Raji (cell line): ENCODE measurements around the gene PRELID1.

Experiments
- POLR2A ChIP-seq: IDR thresholded peaks from 2 replicates; pipeline ENCODE4 v1.6.1; 2011; ENCODE audit warnings: low read depth, low read length, control low read depth; ENCODE audit not compliant: insufficient read depth

PRELID1 gene

GRCh38 chr5:177307544-177308363 is 4.2 kb downstream of the PRELID1 start:
- TF ChIP-seq POLR2A, result 0 out of 2 replicates have a peak, but pooled peaks have one; percentile 29

- TF ChIP-seq POLR2A, result no peak
These were observed 5.1 kb downstream of the PRELID1 start for GRCh38 chr5:177308740-177309139.

- no peak for TF ChIP-seq POLR2A
These were observed 6.0 kb downstream of the PRELID1 start for GRCh38 chr5:177309351-177310191.

GRCh38 chr5:177310332-177310731 is 6.7 kb downstream of the PRELID1 start:
- TF ChIP-seq POLR2A, result no peak

- peak; percentile 76 for TF ChIP-seq POLR2A
These were observed 7.3 kb downstream of the PRELID1 start for GRCh38 chr5:177310757-177311391.

- TF ChIP-seq POLR2A, result 0 out of 2 replicates have a peak, but pooled peaks have one; percentile 41
These were observed 7.8 kb downstream of the PRELID1 start for GRCh38 chr5:177311392-177311722.

- TF ChIP-seq POLR2A, result peak; percentile 65
These were observed 8.4 kb downstream of the PRELID1 start, which contains the start of gene MXD3 for GRCh38 chr5:177311723-177312648. Gene MXD3, minus strand, starts transcription at chr5:177311898. Its CDS starts 68 bp downstream, at chr5:177311830.

- no peak; the same call in 1 of the 2 replicates for TF ChIP-seq POLR2A
These were observed 9.1 kb downstream of the PRELID1 start for GRCh38 chr5:177312649-177313181.

- TF ChIP-seq POLR2A, result no peak
These were observed 10.1 kb downstream of the PRELID1 start for GRCh38 chr5:177313561-177314259.

GRCh38 chr5:177314376-177315342 is 11.1 kb downstream of the PRELID1 start:
- no peak for TF ChIP-seq POLR2A

- no peak for TF ChIP-seq POLR2A
These were observed 11.8 kb downstream of the PRELID1 start for GRCh38 chr5:177315411-177315810.

- TF ChIP-seq POLR2A, result no peak
These were observed 12.4 kb downstream of the PRELID1 start for GRCh38 chr5:177316005-177316404.
